ACHN (cell line): Measurements from ENCODE around the gene CDKAL1.

Experiments
- DNase-seq: peaks from one replicate; pipeline ENCODE4 v3.0.0-alpha.2; 2015
- in situ Hi-C: cut with HindIII; loops from 2 replicates; pipeline ENCODE4 v1.10.0; 2017; ENCODE audit warnings: low sequenced_read_pairs, low pct_ligation_motif_present, low pct_unique_long_range_greater_than_20kb

Gene CDKAL1

DNA sequence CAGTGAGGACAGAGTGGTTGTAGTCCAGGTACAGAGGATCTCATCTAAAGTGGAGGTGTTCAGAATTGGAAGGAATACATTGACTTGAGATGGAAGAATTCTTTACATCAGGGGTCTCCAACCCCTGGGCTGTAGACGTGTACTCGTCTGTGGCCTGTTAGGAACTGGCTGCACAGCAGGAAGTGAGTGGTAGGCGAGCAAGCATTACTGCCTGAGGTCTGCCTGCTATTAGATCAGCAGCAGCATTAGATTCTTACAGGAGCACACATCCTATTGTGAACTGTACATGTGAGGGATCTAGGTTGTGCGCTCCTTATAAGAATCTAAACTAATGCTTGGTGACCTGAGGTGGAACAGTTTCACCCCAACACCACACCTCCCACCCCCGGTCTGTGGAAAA, 121.1 kb downstream of the CDKAL1 start:
- in situ Hi-C loops = no loop called here
- DNase-seq = peak; percentile 9

DNA sequence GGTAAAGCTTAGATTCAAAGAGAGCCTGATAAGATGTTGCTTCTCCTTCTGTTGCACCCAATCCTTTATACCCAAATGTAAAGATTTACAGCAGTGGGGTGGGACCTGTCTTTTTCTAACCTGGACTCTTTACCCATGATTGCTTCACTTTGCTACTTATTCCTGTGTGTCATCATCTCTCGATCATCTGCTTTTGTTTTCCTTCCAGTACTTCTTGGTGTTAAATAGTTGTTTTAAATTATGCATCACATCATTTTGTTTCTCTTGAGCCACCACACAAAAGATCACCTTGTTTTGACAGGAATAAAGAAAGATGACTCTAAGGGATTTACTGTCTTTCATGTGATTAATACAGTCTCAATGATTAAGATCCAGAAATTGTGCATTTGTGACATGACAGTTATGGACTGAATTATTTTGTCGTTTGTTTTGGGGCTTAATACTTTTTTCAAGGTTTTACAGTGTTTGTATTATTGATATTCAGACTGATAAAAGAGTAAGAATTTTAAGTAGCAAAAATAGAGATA, 123.1 kb downstream of the CDKAL1 start:
- no peak for DNase-seq
- in situ Hi-C loops = no loop called here

DNA sequence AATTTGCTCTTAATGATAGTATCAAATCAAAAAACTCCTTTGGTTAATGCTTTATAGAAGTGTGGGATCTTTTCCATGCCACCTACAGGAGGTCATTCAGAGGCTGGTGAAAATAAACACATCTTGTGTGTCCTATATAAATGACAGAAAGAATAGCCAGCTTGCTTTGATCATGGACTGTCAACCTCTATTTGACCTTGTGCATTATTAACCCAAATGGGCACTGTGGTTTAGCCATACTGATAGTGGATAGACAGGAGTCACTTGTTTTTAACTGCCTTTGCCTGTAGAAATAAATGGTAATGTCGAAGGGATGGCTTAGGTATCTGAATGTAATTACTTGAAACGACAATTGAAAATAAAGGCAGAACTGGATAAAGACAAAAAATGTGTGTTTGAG, 123.8 kb downstream of the CDKAL1 start:
- DNase-seq = no peak
- in situ Hi-C loops = no loop called here

DNA sequence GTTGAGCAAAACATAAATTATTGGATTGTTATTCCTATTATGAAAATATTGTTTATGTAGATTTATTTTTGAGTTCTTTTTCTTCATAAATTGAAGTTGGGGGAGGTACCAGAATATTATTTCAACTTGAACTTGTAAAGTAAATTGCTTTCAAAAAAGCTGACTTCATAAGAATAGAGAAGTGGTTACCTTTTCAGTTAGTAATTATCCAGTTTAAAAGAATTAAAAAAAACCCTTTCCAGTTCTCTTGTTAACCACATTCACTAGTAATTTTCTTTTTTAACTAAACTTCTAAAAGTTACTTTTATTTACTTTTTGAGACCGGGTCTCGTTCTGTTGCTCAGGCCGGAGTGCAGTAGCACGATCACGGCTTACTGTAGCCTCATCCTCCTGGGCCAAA, 124.3 kb downstream of the CDKAL1 start:
- DNase-seq = no peak
- in situ Hi-C loops = no loop called here

DNA sequence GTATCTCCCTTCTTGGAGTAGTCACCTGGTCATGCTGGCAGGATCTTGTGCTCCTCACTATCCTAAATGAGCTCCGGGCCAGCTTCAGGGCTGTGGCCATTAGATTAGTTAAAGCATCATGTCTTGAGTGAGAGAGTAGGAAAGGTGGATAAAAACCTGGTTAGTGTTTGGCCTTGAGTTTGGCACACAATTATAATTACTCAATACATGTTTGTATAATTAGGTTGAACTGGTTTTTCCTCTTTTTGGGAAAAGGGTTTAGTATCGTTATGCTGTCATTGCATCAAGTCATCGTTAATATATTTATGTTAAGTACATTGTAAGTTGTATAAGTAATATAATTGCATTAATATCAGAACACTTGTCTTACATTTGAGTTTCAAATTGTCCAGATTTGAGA, 126.3 kb downstream of the CDKAL1 start:
- no peak for DNase-seq
- in situ Hi-C loops = no loop called here

DNA sequence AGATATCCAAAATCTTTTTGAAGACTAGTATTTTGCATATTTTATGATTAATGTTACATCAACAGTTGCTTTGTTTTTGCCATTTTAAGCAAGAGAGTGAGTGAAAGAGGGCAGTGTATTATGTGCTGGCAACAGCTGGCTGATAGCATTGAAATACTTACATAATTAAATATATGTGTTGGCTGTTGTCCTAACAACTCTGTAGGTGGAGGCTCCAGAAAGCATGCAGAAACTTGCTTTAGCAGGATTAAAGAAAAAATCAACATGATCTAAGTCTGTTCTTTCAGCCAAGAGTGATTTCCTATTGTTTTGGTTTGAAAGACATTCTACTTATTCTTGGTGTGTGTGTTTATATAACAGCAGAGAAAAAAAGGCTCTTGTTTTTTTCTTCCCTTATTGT, 127.5 kb downstream of the CDKAL1 start:
- DNase-seq = no peak
- in situ Hi-C loops = no loop called here

DNA sequence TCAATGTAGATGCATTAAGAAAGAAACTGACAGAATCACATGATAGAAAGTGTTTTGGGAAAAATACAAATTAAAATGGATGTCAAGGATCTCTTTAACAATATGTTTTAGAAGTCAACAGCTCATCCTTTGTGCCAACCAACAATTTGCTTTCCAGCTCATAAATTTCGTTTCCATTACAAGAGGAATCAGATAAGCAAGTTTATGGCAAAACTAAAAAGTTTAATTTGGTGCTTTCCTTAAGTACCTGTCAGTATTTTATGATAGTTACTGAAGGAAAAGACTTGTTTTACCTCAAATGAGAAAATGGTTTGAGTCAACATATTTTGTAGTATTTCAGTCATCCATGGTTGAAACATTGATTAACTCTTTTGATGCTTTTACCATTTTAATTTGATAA, 130.0 kb downstream of the CDKAL1 start:
- no peak for DNase-seq
- in situ Hi-C loops = no loop called here

DNA sequence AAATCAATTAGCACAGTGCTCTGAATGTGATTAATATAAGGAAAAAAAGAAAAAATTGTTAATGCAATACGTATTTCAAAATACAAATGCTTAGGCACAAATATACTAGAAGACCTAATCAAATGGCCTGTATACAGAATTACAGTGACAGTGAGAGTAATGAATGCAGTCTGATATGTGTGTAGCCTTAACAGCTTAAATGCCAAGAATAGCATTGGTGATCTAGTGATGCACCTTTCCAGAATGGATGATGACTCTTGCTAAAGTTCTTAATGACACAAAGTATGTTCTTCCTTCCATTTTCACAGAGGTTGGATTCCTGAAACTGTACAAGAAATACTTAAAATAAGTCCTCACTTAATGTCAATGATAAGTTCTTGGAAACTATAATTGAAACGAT, 131.0 kb downstream of the CDKAL1 start:
- in situ Hi-C loops = no loop called here
- DNase-seq = no peak

DNA sequence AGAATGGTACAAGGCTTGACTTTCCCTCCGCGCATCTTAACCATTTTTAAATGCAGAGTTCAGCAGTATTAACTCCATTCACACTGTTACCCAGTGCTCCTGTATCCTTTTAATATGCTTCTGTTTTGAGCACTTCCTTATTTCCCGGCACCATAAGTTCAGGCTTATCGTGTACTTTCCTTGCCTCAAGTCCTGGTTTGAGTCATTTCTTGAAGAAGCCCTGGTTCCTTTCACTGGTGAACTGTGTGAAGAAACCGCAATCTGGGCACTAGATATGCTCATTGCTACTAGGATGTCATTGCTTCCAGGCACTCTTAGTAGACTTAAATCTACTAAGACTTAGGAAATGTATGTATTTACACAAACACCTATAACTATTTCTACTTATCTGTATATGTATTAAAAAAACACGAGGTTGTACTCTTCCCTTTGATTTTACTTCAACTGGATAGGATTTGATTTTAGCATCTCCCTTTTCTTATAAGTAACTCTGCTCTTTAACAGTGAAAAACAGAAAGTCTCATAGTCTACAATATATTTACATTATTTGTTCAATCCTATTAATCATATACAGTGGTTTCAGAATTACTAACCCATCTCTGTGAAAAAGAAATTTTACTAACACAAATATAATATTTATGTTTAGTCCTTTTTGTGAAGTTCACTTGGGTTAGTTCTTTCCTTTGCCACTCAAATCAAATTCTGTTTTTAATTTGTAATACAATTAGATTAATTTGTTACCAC, 135.5 kb downstream of the CDKAL1 start:
- in situ Hi-C loops = no loop called here
- no peak for DNase-seq

DNA sequence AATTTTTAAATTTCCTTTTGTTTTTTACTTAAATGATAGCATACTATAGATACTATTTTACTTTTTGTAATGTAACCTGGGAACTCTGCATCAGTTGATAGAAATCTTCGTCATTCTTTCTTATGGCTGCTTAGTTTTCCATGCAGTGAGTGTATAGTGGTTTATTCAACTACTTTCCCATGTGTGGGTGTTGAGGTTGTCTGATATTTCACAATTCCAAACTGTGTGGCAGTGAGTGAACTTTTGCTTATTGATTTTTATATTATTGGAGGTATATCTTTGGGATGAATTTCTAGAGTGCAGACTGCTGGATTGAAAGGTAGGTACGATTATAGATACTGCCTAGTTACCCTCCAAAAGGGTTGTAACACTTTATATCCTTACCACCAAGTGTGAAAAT, 136.5 kb downstream of the CDKAL1 start:
- no peak for DNase-seq
- in situ Hi-C loops = no loop called here

DNA sequence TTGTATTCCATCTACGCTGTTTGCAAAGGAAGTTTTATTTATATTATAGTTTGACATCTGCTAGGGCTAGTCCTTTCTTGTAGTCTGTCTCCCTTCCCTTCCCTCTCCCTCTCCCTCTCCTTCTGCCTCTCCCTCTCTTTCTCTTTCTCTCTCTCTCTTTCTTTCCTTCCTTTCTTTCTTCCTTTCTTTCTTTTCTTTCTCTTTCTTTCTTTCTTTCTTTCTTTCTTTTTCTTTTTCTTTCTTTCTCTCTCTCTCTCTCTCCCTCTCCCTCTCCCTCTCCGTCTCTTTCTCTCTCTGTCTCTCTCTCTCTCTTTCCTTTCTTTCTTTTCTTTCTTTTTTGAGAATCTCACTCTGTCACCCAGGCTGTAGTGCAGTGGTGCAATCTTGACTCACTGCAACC, 137.8 kb downstream of the CDKAL1 start:
- no peak for DNase-seq
- in situ Hi-C loops = no loop called here

DNA sequence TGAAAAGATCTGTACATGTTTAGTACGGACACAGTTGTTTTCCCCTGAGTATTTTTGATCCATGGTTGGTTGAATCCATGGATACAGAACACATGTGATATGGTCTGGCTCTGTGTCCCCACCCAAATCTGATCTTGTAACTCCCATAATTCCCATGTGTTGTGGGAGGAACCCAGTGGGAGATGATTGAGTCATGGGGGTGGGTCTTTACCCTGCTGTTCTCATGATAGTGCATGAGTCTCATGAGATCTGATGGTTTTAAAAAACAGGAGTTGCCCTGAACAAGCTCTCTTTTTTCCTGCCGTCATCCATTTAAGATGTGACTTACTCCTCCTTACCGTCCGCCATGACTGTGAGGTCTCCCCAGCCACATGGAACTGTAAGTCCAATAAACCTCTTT, 139.2 kb downstream of the CDKAL1 start:
- DNase-seq = no peak
- in situ Hi-C loops = no loop called here

DNA sequence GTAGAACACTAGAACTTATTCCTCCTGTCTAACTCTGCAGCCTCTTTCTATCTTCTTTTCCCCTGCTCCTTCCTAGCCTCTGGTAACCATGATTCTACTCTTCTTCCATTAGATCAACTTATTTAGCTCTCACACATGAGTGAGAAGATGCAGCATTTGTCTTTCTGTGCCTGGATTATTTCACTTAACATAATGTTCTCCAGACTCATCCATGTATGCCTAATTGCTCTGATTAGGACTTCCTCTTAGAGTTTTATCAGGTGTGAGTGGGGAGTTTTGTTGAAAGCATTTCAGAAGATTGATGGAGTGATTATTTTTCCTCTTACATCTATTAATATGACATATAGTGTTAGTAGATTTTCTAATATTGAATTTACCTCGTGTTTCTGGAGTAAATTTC, 140.4 kb downstream of the CDKAL1 start:
- DNase-seq = no peak
- in situ Hi-C loops = no loop called here

DNA sequence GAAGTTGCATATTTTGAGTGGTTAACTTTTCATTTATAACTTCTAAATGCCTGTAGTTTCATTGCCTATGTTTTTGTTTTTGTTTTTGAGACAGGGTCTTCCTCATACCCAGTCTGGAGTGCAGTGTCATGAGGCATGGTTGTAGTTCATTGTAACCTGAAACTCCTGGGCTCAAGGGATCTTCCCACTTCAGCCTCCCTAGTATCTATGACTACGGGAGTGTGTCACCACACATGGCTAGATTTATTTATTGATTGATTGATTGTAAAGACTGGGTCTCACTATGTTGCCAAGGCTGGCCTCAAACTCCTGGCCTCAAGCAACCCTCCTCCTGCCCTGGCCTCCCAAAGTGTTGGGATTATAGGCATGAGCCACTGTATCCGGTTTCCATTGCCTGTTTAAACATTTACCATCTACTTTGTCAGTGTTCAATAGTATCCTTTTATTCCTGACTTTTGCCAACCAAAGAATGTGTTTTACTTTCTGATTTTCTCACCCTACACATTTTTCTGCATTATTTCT, 144.6 kb downstream of the CDKAL1 start:
- DNase-seq = no peak
- in situ Hi-C loops = no loop called here

DNA sequence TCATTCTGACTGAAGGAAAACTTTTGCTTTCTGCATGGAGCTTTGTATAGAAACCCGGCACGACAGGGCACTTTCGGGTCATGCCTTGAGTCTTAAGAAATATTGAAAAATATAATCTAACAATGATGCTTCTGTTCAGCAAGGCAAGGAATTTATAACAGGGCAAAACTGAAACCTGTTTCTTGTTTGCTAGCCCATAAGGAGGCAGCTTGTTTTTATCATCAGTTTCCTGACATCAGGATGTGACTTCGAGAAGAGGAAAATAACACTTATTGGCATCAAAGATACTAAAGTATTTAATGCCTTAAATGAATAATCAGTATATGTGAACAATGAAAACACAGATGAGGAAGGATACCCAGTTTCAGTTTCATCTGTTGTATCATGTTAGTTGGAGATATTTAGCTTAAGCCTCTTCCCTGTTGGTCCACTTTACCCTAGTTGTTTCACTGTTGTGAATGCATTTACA, 146.5 kb downstream of the CDKAL1 start:
- no peak for DNase-seq
- in situ Hi-C loops = no loop called here

DNA sequence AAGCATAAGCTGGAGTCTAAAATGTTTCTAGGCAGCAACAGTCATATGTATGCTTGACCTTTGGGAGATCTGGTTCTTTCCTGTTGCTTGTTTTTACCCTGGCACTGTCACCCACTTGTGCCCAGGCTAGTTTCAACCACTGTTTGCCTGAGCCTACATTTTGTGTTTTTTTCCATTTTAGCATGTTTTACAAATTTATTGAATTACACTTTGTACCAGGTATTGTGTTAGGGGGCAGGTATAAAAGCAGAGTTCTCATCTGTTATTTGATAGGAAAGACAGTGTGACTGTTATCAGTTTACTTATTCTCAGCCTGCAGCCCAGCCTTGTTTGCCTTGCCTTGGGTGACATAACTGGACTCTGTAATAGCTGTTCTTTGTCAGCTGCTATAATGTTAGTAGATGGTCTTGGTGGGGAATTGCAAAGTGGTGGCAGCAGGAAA, 147.0 kb downstream of the CDKAL1 start:
- in situ Hi-C loops = no loop called here
- DNase-seq = no peak

DNA sequence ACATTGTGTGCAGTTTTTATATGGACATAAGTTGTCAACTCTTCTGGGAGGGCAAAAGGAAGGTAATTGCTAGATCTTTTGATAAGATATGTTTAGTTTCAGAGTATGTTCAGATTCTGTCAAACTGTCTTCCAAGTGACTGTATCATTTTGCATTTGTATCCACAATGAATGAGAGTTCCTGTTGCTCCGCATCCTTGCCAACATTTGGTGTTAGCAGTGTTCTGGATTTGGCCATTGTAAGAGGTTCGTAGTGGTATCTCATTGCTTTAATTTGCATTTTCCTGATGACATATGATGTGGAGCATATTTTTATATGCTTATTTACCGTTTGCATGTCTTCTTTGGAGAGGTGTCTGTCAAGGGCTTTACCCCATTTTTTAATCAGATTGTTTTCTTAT, 150.2 kb downstream of the CDKAL1 start:
- in situ Hi-C loops = no loop called here
- no peak for DNase-seq

DNA sequence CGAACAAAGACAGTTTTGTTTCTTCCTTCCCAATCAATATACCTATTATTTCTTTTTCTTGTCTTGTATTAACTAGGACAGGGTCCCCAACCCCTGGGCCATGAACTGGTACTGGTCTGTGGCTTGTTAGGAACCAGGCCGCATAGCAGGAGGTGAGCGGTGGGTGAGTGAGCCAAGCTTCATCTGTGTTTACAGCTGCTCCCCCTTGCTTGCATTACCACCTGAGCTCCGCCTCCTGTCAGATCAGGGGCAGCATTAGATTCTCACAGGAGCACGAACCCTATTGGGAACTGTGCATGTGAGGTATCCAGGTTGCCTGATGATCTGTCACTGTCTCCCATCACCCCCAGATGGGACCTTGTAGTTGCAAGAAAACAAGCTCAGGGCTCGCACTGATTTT, 151.9 kb downstream of the CDKAL1 start:
- in situ Hi-C loops = no loop called here
- DNase-seq = no peak

DNA sequence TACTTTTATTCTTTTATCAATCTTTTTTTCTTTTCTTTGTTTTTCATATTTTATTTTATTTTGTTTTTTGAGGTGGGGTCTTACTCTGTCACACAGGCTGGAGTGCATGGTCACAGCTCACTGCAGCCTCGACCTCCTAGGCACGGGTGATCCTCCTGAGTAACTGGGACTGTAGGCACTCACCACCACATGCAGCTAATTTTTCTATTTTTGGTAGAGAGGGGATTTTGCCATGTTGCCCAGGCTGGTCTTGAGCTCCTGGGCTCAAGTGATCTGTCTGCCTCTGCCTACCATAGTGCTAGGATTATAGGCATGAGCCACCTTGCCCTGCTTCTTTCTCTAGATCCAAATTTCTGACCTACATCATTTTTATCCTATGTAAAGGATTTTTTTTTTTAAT, 153.2 kb downstream of the CDKAL1 start:
- DNase-seq = no peak
- in situ Hi-C loops = no loop called here
